ENCODE results near the gene PJVK. TPM values are rescaled to one million over a fixed set of nuclear protein-coding genes. Genes with fewer than 3 reads are reported as not detected.
A peak's percentile ranks its signal among the peaks of the same experiment; 100 is the strongest.

The PJVK gene
- polyA plus RNA-seq, 3 donors from 2014 or later = 0.19 TPM; not detected in 2

DNA sequence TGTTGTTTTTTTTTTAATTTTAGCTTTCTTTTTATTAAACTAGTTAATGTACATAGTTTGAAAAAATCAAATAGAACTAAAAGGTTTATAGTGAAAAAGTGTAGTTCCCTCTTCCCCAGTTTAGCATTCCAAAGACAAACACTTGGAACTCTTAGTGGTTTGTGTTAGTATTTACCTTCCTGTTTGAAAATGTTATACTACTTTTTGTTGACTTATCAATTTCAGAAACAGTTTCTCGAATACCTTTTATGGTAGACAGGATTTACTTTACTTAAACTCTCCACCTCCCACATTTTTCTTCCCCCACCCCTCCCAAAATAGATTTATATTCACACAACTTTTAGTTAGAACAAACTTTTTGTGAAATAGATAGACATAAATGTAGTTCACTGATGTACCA lies 55.8 kb downstream of the PJVK start:
- DNase-seq = no peak
- no peak overlapping the region for H3K4me3 Mint-ChIP-seq
- peaks cover 9 to 26% (median 13%) of the 10 kb centered on the region in 3 donors for H3K36me3 Mint-ChIP-seq
- no peaks in the 10 kb centered on the region for H3K9me3 Mint-ChIP-seq
- peaks cover 0 to 2% (median 0%) of the 10 kb centered on the region in 3 donors for H3K27me3 Mint-ChIP-seq (ENCODE audit: low read depth in 3 of 3)
- H3K4me1 Mint-ChIP-seq = no peaks in the 10 kb centered on the region
- H3K27ac Mint-ChIP-seq = peak overlapping the region in 1 of 6 donors; percentile 46

DNA sequence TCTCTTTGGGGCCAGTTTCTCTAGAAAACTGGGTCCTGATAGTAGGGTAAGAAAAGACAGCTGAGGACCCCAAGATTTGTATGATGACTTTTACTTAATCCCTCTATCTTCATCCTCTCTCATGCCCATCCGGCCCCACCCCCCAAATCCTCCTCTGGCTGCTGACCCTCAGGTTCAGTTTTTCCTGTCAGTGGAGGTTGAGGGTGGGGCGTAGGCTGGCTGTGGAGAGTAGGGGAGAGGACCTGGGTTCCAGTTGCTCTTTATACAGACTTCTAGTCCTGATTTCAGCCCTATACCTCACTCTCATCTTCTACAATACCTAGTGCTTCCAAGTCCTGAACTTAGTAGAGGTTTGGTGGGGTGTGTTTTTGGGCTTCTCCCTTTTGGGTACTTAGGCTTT lies 57.5 kb downstream of the PJVK start:
- H3K36me3 Mint-ChIP-seq = peaks cover 8 to 22% (median 13%) of the 10 kb centered on the region in 3 donors
- H3K27me3 Mint-ChIP-seq (ENCODE audit: low read depth in 3 of 3) = no peaks in the 10 kb centered on the region
- peaks cover 0 to 5% of the 10 kb centered on the region in 2 donors for H3K4me1 Mint-ChIP-seq
- no peaks in the 10 kb centered on the region for H3K9me3 Mint-ChIP-seq
- H3K27ac Mint-ChIP-seq = no peak overlapping the region
- DNase-seq = no peak
- no peak overlapping the region for H3K4me3 Mint-ChIP-seq

DNA sequence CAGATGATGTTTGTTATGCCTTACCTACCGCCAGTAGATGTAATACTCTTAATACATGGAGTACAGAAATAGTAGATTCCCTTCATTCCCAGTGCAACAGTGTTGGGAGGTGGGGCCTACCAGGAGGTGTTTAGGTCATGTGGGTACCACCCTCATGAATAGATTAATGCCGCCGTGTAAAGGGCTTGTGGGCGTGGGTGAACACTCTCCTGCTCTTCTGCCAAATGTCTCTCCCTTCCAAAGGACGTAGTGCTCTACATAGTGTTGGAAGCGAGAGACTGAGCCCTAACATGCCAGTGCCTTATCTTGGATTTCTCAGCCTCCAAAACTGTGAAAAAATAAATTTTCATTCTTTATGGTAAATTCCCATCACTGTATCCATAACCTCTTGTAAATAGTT lies 59.2 kb downstream of the PJVK start:
- no peak for DNase-seq
- peaks cover 13 to 22% (median 20%) of the 10 kb centered on the region in 3 donors for H3K36me3 Mint-ChIP-seq
- H3K27me3 Mint-ChIP-seq (ENCODE audit: low read depth in 3 of 3) = no peaks in the 10 kb centered on the region
- H3K9me3 Mint-ChIP-seq = no peaks in the 10 kb centered on the region
- no peak overlapping the region for H3K4me3 Mint-ChIP-seq
- no peak overlapping the region for H3K27ac Mint-ChIP-seq
- peaks cover 0 to 11% of the 10 kb centered on the region in 2 donors for H3K4me1 Mint-ChIP-seq

Other genes with a start within 250 kb of the PJVK start
- 10 to 100 TPM; 37.7 to 57.7 (median 39.6) TPM for gene PRKRA, start 203 bp upstream of the PJVK start, polyA plus RNA-seq
- 1 to 10 TPM; 1.3 to 6.9 (median 2.1) TPM for gene FKBP7, start 27.2 kb downstream of the PJVK start, polyA plus RNA-seq
- 10 to 100 TPM; 22.4 to 35.6 (median 27.7) TPM for gene PLEKHA3, start 29.1 kb downstream of the PJVK start, polyA plus RNA-seq